HG02970 (cell line): ENCODE measurements around the gene PCSK7.
"Not testable (repeated sequence)": the region's sequence is repeated elsewhere in the genome, so short reads cannot be mapped to it uniquely, and the experiment has no call there.

Experiments used
- ATAC-seq: cut with Tn5 transposase; IDR thresholded peaks from one replicate; pipeline ENCODE4 v1.9.1; 2021; ENCODE audit warnings: mild to moderate bottlenecking, moderate library complexity, moderate number of reproducible peaks; ENCODE audit not compliant: unreplicated experiment, low FRiP score

The PCSK7 gene

GRCh38 chr11:117218133-117218915 is 13.5 kb downstream of the PCSK7 start:
- no peak for ATAC-seq

- ATAC-seq: no peak
These were observed 14.5 kb downstream of the PCSK7 start for GRCh38 chr11:117217141-117218084.

- no peak for ATAC-seq
These were observed 17.3 kb downstream of the PCSK7 start for GRCh38 chr11:117214404-117215110.

DNA sequence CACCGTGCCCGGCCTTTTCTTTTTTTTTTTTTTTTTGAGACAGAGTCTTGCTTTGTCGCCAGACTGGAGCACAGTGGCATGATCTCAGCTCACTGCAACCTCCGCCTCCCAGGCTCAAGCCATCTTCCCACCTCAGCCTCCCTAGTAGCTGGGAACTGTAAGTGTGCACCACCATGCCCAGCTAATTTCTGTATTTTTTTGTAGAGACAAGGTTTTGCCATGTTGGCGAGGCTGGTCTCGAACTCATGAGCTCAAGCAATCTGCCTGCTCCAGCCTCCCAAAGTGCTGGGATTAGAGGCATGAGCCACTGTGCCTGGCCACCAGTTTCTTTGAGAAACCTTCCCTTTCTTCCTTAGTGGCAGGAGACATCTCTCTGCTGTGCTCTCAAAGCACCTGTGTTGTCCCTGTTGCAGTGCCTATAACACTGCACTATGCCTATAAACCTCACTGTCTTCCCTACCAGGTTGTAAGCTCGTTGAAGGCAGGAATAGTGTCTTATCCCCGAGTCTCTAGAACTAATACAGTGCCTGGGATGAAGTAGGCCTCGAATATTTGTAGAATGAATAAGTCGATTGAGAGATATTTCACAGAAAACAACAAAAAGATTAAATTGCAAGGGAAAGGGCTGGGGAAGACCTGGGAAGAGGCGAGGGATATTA is 19.0 kb downstream of the PCSK7 start:
- no peak for ATAC-seq

DNA sequence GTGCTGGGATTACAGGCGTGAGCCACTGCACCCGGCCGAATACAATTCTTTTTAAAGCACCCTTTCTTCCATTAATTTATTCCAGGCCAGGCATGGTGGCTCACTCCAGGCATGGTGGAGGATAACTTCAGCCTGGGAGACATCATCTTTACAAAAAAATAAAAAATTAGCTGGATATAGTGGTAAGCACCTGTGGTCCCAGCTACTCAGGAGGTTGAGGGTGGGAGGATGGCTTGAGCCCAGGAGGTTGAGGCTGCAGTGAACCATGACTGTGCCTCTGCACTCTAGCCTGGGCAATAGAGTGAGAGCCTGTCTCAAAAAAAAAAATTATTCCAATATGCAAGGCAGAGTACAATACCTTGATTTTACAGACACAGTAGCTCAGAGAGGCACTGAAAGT is 21.3 kb downstream of the PCSK7 start:
- ATAC-seq: no peak

- ATAC-seq: not testable (repeated sequence)
These were observed 22.3 kb downstream of the PCSK7 start for GRCh38 chr11:117209351-117210125.

GRCh38 chr11:117208710-117209109 is 23.2 kb downstream of the PCSK7 start:
- not testable (repeated sequence) for ATAC-seq

GRCh38 chr11:117207481-117207880 is 24.4 kb downstream of the PCSK7 start:
- not testable (repeated sequence) for ATAC-seq

DNA sequence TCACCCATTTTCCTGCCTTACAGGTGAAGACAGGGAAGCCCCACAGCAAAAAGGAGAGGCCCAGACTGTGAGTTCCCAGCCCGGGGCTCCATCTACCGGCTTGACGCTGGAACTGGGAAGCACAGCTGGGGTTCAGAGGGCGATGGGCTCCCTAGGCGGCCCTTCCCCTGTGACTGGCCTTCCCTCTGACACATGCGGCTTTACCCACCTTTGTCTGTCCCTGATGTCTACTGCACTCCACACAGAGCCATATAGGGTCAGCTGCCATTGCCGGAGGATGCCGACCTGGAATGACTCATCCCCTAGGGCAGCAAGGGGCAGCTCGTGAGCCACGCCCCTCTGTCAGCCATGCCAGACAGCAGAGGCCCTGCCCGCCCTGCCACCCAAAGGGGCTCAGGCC is 25.0 kb downstream of the PCSK7 start:
- ATAC-seq: not testable (repeated sequence)

DNA sequence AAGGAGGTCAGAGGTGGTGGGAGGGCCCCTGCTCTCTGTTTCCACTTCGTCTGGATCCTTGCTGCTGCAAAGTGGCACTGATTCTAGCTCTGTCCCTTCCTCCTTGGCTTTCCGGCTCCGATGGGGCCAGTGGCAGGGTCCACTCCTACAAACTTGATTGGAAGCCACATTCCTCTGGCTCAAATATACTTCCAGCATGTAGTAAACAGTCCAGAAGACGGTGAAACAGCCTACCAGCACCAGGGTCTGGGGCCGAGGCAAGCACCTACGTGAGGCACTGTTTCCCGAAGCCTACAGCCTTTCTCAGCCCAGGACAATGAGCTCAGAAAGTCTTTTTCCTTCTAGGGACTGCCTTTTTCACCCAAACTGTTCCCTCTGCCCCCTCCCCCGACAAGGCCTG is 25.8 kb downstream of the PCSK7 start:
- ATAC-seq: not testable (repeated sequence)

GRCh38 chr11:117205211-117205818 is 26.6 kb downstream of the PCSK7 start:
- ATAC-seq: no peak

GRCh38 chr11:117204283-117205080 is 27.4 kb downstream of the PCSK7 start:
- ATAC-seq: no peak

GRCh38 chr11:117203069-117203407 is 28.8 kb downstream of the PCSK7 start:
- no peak for ATAC-seq

DNA sequence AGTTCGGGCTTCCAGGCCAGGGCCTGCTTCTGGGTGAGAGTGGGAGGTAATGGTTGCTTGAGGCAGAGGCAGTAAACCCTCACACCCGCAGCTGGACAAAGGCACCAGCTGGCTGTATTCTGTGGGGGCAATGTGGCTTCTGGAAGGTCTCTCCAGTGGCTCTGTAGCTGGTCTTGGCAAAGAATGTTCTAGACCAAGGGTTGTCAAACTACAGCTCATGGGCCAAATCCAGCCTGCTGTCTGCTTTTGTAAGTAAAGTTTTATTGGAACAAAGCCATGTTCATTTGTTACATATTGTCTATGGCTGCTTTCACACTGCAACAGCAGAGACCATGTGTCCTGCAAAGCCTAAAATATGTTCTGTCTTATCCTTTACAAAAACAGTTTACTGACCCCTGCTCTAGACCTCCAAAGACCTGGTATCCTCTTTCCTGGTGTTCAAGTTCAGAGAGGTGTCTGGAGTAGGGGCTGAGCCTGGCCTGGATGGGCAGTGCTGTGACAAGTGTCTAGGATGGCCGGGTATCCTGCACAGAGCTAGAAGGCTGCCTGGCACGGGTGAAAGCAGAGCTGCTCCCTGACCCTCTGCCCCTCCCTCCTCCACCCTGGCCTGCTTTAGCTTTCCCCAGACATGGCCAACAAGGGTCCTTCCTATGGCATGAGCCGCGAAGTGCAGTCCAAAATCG is 29.3 kb downstream of the PCSK7 start:
- ATAC-seq: no peak

GRCh38 chr11:117201658-117202305 is 30.1 kb downstream of the PCSK7 start:
- ATAC-seq: no peak

DNA sequence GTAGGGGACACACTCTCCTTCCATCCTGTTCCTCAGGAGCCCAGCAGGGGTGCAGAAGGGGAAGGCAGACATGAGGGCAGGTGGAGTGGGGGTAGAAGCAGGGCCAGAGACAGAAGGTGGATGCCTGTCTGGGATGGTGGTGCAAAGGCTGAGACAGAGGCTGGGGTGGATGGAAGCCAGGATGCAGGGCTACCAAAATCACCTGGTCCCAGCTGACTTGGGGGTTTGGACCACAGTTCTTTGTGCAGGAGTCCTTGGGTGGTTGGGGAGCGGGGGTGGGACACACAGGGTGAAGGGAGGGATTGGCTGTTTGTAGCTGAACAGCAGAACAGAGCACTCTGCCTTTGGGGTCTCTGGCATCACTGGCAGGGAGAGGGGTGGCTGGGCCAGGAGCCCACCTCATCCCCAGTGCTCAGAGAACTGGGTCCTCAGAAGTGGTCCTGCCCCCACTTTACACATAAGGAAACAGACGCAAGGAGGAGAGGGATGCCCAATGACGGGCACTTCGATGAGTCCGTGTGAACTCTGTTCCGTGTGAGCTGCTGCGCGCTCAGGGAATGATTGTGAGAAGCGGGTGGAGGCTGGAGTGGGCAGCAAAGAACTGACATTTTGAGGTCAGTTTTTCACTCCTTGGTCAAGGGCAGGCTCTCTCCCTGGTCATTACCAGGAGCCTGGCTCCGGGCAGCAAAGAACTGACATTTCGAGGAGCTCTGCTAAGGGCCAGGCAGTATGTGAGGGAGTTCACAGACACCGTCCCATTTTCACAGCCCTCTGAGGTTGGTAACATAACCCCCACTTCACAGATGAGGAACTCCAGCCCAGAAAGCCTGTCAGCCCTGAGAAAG is 30.8 kb downstream of the PCSK7 start:
- no peak for ATAC-seq
